DMS79 (cell line): ENCODE measurements around the gene BOC.

Experiments used
- DNase-seq: peaks from one replicate; lab custom pipeline; 2025; lab: John Stamatoyannopoulos, UW

Gene BOC

DNA sequence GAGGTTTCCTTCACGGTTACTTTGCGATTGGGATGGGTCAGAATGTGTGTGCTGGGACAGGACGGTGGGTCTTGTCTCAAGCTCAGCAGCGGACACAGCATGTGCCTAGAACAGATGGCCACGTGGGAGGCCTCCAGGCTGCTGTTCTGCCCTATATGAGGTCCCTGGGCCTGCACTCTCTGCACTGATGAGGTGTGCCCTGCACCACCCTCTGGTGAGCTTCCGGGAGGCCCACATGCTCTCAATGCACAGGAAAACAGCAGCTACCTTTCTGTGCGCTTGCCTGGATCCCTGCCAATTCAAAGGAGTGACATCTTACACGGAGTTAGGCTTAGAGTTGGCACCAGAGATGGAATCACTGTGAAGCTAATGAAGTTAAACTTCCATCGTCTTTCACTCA, 59.8 kb downstream of the BOC start:
- DNase-seq = no peak

DNA sequence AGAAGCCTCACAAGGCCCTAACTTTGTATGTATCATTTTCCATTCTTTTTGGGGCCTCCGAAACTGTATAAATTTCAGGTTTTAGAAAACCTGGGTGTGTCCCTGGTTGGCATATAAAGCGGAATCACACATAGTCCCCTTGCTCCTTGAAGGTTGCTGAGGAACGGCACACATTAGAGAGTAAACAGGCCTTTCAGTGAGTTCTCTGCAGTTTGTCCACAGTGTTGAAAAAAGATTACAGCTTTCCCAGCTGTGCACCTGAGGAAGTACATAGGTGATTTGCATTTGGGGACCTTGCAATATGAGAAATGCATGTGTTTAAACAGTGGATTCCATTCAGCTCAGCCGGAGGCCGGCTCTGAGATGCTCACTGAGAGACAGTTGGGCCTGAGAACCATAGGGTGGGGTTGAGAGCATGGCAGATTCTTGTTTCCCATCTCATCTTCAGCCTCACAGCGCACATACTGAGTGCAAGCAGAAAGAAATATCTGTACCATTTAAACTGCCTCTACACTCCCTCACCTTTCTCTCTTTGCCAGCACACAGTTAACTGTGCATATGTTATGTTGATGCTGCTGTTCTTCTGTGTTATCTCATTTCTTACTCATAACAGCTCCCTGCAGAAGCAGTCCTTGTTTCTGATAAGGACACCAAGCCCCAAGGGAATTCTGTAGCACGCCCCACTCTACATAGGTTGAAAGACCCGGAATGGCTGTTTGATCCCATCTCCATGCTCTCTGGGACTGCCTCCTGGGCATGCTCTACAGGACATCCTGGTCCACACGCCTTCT, 60.4 kb downstream of the BOC start:
- no peak for DNase-seq

DNA sequence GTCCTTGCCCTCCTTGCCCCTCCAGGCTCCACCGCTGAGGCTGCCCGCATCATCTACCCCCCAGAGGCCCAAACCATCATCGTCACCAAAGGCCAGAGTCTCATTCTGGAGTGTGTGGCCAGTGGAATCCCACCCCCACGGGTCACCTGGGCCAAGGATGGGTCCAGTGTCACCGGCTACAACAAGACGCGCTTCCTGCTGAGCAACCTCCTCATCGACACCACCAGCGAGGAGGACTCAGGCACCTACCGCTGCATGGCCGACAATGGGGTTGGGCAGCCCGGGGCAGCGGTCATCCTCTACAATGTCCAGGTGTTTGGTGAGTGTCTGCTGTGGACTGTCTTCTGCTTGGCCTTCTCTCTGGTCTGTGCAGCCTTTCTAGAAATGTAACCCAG, 61.0 kb downstream of the BOC start:
- DNase-seq = no peak

DNA sequence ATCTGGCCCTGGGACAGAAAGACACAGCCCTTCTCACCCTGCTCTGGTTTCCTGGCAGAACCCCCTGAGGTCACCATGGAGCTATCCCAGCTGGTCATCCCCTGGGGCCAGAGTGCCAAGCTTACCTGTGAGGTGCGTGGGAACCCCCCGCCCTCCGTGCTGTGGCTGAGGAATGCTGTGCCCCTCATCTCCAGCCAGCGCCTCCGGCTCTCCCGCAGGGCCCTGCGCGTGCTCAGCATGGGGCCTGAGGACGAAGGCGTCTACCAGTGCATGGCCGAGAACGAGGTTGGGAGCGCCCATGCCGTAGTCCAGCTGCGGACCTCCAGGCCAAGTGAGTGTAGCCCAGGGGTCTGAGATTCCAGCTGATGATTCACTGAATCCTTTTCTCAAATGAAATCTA, 61.7 kb downstream of the BOC start:
- no peak for DNase-seq

DNA sequence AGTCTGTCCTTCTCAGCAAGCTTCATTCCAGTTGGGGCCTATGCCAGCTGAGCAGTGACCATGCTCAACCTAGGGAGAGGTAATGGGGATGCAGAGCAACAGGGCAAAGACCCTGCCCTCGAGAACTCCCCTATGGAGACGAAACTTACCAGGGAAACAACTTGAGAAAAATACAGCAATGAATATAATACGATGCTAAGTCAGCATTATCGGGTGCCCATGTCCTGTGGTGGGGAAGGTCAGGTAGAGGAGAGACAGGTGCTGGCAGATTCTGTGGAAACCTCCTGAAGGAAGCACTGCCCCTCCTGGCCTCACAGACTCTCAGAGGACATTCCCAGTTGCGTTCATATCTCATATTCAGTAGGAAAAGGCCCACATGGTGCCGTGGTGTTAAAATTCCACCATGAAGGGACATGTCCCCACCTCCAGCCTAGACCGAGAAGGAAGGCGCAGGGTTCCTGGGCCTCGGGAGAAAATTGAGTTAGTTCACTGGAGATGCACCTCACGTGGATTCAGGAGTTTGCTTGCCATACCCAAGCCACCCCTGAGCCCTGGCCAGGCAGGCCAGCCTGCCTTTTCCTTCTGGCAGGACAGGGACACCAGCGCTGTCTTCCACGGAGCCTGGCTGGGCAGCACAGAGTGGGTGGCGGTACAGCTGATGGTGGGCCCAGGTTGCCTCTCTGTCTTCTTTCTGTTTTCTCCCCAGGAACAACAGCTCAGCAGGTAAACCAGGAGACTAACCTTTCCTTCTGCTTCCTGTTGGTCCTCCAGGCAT, 62.4 kb downstream of the BOC start:
- no peak for DNase-seq

DNA sequence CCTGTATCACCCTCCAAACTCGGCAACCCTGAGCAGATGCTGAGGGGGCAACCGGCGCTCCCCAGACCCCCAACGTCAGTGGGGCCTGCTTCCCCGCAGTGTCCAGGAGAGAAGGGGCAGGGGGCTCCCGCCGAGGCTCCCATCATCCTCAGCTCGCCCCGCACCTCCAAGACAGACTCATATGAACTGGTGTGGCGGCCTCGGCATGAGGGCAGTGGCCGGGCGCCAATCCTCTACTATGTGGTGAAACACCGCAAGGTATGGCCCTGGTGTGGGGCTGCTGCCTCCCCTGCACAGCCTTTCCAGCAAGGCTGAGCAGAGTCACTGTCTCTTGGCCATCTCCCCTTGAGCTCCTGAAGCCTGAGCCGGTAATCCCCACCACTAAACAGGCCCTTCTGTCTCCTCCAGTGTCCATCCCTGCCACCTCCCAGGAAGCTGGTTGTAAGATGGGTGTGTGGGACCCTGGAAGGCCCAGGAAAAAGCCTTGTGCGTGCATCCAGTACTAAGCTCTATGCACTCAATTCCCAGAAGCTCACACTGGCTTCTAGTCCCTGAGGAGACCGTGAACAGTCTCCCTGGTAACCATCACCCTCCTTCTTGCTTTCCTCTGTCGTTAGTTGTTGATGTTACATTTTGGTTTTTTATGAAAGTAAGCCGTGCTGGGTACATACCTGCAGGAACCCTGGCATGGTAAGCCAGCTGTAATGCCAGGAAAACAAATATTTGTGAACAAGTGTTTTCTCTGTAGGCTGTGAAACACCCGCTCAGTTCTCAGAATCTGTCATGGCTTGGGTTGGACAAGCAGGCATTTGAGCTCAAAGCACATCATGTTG, 63.3 kb downstream of the BOC start:
- no peak for DNase-seq

DNA sequence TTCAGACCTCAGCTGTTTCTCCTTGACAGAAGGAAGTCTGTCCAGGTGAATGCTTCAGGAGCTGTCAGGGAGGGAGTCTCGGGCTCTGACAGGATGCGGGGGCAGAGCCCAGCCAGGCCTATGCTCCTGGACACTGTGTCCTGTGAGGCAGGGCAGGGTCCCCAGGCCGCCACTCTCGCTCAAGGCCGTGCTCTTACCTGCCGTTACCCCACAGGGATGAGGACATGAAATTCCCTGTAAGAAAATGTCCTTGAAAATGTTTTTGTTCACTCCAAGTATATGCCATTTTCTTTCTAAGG, 63.9 kb downstream of the BOC start:
- no peak for DNase-seq

DNA sequence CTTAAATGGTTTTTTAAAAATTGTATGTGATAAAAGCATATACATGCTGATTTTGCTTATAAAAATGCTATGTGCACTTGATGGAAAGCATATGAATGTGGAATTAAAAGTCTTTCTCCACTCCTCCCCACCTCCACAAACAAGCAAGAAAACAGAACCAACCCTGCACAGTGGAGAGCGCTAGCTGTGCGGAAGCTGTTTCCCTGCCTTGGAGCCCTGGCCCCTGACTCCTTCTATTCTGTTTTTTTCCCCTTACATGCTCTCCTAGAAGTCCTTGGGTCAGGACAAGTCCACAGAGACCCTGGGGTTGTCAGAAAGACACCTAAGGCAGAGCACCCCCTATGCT, 64.2 kb downstream of the BOC start:
- DNase-seq = no peak

- DNase-seq = peak; percentile 68
Observed at GRCh38 chr3:113275929-113276750, 64.8 kb downstream of the BOC start.

DNA sequence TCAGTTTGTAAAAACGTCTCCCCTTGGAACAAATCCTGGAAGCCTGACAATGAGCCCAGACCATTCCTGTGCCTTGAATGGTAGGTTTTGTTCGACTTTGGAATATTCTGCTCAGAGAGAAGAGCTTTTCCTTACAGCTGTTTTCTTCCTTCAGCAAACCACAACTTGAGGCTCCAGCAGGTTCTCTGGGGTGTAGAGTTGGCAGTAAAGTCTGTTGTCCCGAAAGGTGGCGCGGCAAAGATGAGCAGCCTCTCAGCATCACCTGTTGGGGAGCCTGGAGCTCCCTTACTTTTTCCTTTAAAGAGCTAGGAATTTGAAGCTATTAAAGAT, 65.4 kb downstream of the BOC start:
- DNase-seq = no peak

- DNase-seq = no peak
Observed at GRCh38 chr3:113277414-113277813, 66.1 kb downstream of the BOC start.

DNA sequence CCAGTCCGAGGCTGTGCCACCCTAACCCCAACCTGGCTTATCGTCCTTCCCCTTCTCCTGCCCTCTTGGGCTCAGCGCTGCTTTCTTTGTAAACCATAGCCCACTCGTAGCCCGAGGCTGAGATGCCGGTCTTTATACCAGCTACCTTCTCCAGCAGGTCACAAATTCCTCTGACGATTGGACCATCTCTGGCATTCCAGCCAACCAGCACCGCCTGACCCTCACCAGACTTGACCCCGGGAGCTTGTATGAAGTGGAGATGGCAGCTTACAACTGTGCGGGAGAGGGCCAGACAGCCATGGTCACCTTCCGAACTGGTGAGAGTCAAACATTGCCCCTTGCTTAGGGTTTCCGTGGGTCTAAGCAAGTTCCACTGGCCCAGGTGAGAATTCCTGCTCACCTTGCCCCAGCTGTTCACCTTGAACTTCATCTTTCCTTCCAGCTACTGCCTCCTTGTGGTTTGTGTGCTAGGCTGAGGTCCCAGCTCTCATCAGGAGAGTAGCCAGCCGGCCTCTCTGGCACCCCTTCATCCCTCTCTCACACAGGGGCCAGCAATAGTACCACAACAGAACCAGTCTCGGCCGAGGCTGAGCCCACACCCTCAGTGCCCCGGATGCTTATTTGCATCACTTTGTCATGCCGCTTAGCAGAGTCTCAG, 66.7 kb downstream of the BOC start:
- DNase-seq = no peak

DNA sequence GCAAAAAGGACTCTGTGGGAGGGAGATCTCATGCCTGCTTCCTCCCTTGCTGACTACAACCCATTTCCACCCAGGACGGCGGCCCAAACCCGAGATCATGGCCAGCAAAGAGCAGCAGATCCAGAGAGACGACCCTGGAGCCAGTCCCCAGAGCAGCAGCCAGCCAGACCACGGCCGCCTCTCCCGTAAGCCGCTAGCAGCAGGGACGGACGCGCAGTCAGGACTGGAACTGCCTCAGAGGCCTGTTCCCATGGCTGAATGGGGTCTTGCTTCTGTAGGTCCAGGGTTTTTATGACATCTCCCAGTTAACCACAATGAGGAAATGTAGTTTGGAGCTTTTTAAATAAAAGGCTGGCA, 67.2 kb downstream of the BOC start:
- DNase-seq = no peak

- DNase-seq = no peak
Observed at GRCh38 chr3:113279686-113280085, 68.3 kb downstream of the BOC start.

DNA sequence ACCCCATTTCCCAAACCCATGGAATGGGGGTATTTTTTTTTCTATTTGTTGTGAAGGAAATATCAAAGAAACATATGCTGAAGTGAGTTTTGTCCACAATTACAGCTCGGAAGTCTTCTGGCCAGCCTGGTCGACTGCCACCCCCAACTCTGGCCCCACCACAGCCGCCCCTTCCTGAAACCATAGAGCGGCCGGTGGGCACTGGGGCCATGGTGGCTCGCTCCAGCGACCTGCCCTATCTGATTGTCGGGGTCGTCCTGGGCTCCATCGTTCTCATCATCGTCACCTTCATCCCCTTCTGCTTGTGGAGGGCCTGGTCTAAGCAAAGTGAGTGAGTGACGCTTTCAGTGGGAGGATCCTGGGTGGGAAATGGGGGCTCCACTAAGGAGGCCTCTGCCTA, 71.9 kb downstream of the BOC start:
- DNase-seq = no peak

- DNase-seq = no peak
Observed at GRCh38 chr3:113284453-113285050, 73.2 kb downstream of the BOC start.

GRCh38 chr3:113285226-113285625, 73.9 kb downstream of the BOC start:
- DNase-seq = no peak

- no peak for DNase-seq
Observed at GRCh38 chr3:113285741-113286140, 74.4 kb downstream of the BOC start.

DNA sequence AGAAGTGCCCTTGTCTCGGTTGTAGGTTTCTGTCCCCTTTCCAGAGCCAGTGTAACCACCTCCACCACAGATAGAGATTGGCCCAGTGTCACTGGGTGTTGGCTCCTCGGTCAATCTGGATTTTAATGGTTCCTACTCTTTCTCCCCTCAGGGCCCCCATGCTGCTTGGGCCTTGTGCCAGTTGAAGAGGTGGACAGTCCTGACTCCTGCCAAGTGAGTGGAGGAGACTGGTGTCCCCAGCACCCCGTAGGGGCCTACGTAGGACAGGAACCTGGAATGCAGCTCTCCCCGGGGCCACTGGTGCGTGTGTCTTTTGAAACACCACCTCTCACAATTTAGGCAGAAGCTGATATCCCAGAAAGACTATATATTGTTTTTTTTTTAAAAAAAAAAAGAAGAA, 75.2 kb downstream of the BOC start:
- DNase-seq = no peak

- no peak for DNase-seq
Observed at GRCh38 chr3:113287111-113287802, 75.9 kb downstream of the BOC start.
